DOHH2 (cell line): ENCODE data around the gene MUC6.

ENCODE experiments used
- EZH2phosphoT487 ChIP-seq: fragments of 200-600 bp; sonication (generic); IDR thresholded peaks from 2 replicates; pipeline ENCODE4 v1.6.1; 2017; ENCODE audit warnings: borderline replicate concordance, mild to moderate bottlenecking, antibody characterized with exemption, low read length, moderate library complexity, mixed read lengths
- TF ChIP-seq, protein P1 (sequence below): fragments of 200-600 bp; sonication (generic); IDR thresholded peaks from one replicate; pipeline ENCODE4 v1.5.1; 2014; ENCODE audit warnings: antibody characterized with exemption, mild to moderate bottlenecking, low read depth, low read length; ENCODE audit not compliant: poor library complexity, severe bottlenecking

DNA sequence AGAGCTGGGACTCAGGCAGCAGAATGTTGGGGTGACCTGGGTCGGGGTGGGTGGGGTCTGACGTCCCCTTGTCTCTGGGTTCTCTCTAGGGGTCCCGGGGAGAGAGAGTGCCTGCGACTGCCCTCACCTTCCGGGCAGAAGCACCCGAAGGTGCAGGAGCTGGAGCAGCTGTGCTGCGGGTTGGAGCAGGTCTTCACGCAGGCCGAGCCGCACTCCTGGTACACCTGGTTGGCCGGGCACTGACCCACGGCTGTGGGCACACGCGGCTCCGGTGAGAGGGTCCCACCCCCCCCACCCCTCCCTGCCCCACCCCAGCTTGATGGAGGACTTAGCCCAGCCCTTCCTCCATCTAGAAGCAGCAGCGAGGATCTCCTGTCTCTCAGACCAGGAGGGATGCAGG lies 6.4 kb downstream of the MUC6 start:
- TF ChIP-seq, protein P1, sequence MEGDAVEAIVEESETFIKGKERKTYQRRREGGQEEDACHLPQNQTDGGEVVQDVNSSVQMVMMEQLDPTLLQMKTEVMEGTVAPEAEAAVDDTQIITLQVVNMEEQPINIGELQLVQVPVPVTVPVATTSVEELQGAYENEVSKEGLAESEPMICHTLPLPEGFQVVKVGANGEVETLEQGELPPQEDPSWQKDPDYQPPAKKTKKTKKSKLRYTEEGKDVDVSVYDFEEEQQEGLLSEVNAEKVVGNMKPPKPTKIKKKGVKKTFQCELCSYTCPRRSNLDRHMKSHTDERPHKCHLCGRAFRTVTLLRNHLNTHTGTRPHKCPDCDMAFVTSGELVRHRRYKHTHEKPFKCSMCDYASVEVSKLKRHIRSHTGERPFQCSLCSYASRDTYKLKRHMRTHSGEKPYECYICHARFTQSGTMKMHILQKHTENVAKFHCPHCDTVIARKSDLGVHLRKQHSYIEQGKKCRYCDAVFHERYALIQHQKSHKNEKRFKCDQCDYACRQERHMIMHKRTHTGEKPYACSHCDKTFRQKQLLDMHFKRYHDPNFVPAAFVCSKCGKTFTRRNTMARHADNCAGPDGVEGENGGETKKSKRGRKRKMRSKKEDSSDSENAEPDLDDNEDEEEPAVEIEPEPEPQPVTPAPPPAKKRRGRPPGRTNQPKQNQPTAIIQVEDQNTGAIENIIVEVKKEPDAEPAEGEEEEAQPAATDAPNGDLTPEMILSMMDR: no peak
- TF ChIP-seq EZH2phosphoT487: no peak
